Naive B cell (primary cell): ENCODE results near the gene TAS2R46. TPM values are rescaled to one million over a fixed set of nuclear protein-coding genes. Genes with fewer than 3 reads are reported as not detected.
"Not testable (repeated sequence)": the region's sequence is repeated elsewhere in the genome, so short reads cannot be mapped to it uniquely, and the experiment has no call there.

Experiments
- ATAC-seq, 2 donors: fragments of 150-1000 bp; cut with Tn5 transposase; 2 replicates each; pipeline ENCODE4 v1.10.0; 2021; ENCODE audit warnings: low read depth in 2 of 2, mild to moderate bottlenecking in 2 of 2, moderate library complexity in 2 of 2
- DNase-seq: peaks from one replicate; pipeline ENCODE4 v3.0.0; 2022
- H3K27ac Mint-ChIP-seq, 6 donors: one replicate each; pipeline ENCODE4 v1.8.0; 2020 to 2022; ENCODE audit warnings: mild to moderate bottlenecking in 6 of 6, mixed read lengths in 6 of 6, moderate library complexity in 5 of 6, inconsistent platforms in 2 of 6
- H3K27me3 Mint-ChIP-seq, 3 donors: one replicate each; pipeline ENCODE4 v1.8.0; 2021 to 2022; ENCODE audit warnings: mixed read lengths in 3 of 3, mild to moderate bottlenecking in 1 of 3
- H3K36me3 Mint-ChIP-seq, 2 donors: one replicate each; pipeline ENCODE4 v1.8.0; 2020 to 2022; ENCODE audit warnings: mixed read lengths in 2 of 2, inconsistent platforms in 1 of 2, mild to moderate bottlenecking in 1 of 2
- H3K4me1 Mint-ChIP-seq, 3 donors: one replicate each; pipeline ENCODE4 v1.8.0; 2020 to 2022; ENCODE audit warnings: mixed read lengths in 3 of 3, inconsistent platforms in 1 of 3, mild to moderate bottlenecking in 1 of 3, moderate library complexity in 1 of 3
- H3K4me3 Mint-ChIP-seq, 8 donors: one replicate each; pipeline ENCODE4 v1.8.0; 2020 to 2022; ENCODE audit warnings: mild to moderate bottlenecking in 8 of 8, mixed read lengths in 8 of 8, moderate library complexity in 8 of 8, inconsistent platforms in 2 of 8
- H3K9me3 Mint-ChIP-seq, 7 donors: one replicate each; pipeline ENCODE4 v1.8.0; 2020 to 2022; ENCODE audit warnings: mixed read lengths in 7 of 7, mild to moderate bottlenecking in 5 of 7, inconsistent platforms in 2 of 7, moderate library complexity in 1 of 7
- polyA plus RNA-seq, 6 donors: library from polyadenylated mRNA; unstranded; fragments of 300-500 nt; fragmentation: Illumina TruSeq; gene quantifications; one replicate each; pipeline ENCODE4 v1.2.3, GENCODE V29; 2021; ENCODE audit warnings: low read depth in 6 of 6

TAS2R46 gene
- polyA plus RNA-seq, 6 donors from 2014 or later, result 0.33 TPM; not detected in 5

GRCh38 chr12:11070999-11071398 lies 8.9 kb upstream of the TAS2R46 start:
- no peak for ATAC-seq
- Mint-ChIP-seq H3K36me3 (peaks cover 0 to 5% of the 10 kb centered on the region in 2 donors), H3K27ac (no peak overlapping the region), H3K4me3 (no peak overlapping the region), H3K4me1 (peaks cover 17 to 29% (median 20%) of the 10 kb centered on the region in 3 donors), H3K9me3 (peaks cover 0 to 3% (median 0%) of the 10 kb centered on the region in 7 donors), H3K27me3 (no peaks in the 10 kb centered on the region)
- DNase-seq, result no peak

DNA sequence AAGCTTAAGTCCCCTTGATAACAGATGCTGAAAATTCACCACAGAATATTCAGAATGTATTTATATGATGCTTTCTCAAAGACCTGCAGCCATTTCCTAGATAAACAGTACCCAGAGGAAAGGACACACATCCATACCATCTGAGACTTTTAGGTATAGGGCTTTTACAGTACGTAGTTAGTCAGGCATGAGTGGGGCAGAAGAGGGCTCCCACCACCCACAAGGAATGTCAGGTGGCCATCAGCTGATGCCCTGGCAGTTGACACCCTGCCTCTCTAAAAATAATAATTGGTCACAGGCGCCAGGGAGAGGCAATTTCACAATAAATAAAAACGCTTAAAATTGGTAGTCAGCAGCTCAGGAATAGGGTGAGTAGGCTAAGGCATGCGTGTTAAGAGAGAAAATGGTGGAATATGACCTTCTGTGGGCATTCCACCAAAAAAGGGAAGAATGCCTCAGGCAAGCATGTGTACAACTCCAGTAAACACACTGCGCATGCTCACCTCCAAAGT lies 7.8 kb upstream of the TAS2R46 start:
- Mint-ChIP-seq H3K27ac (peak overlapping the region in 1 of 6 donors; percentile 59), H3K27me3 (no peaks in the 10 kb centered on the region), H3K4me1 (peaks cover 17 to 29% (median 20%) of the 10 kb centered on the region in 3 donors), H3K9me3 (peaks cover 0 to 3% (median 0%) of the 10 kb centered on the region in 7 donors), H3K4me3 (no peak overlapping the region), H3K36me3 (peaks cover 0 to 4% of the 10 kb centered on the region in 2 donors)
- ATAC-seq (no peak), DNase-seq (no peak)

- no peak for DNase-seq
- peak overlapping the region in 1 of 6 donors; percentile 16 for H3K27ac Mint-ChIP-seq
These were observed 5.4 kb upstream of the TAS2R46 start for GRCh38 chr12:11067514-11067913.

DNA sequence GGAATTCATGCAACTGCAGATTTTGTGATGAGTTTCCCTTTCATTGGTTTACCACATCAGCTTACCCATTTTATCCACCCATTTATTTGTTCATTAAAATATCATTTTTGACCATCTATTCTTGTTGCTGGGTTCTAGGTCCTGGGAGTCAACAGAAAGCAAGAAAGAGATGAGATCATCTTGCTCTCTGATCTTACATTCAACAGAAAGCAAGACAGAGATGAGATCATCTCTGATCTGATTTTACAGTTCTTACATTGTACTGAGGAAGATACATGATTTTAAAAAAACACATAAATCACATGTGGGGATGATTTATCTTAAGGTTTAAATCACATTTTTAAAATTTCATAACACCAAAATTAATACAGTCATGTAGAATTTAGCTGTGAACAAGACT lies 2.3 kb downstream of the TAS2R46 start:
- DNase-seq (no peak), ATAC-seq (no peak)
- Mint-ChIP-seq H3K9me3 (no peaks in the 10 kb centered on the region), H3K36me3 (peaks cover 0 to 13% of the 10 kb centered on the region in 2 donors), H3K27ac (no peak overlapping the region), H3K4me3 (no peak overlapping the region), H3K4me1 (peaks cover 0 to 4% (median 0%) of the 10 kb centered on the region in 3 donors), H3K27me3 (no peaks in the 10 kb centered on the region)

More at GRCh38 chr12:11067514-11067913, 5.4 kb upstream of the TAS2R46 start:
- Mint-ChIP-seq H3K4me1 (peaks cover 6 to 23% (median 17%) of the 10 kb centered on the region in 3 donors), H3K9me3 (peaks cover 0 to 3% (median 0%) of the 10 kb centered on the region in 7 donors), H3K36me3 (no peaks in the 10 kb centered on the region), H3K27me3 (no peaks in the 10 kb centered on the region), H3K4me3 (no peak overlapping the region)
- no peak for ATAC-seq

DNA sequence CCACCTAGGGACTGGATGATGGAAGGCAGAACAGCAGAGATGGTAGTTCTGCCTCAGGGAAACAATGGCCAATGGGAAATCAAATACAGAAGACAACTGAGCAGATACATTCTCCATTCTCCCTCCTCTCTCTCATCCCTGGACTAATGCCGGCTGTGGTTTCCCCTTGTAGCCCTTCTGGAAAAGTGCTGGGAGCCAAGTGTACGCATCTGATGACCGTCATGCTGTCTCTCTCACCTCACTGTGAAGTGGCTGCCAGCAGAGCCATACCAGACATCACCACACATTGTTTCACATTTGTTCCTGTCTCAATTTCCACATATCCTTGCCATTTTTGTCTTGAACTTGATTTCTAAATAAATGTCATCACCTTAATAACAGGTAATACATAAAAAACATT lies 3.1 kb downstream of the TAS2R46 start:
- DNase-seq (no peak), ATAC-seq (no peak)
- Mint-ChIP-seq H3K9me3 (peaks cover 0 to 2% (median 0%) of the 10 kb centered on the region in 7 donors), H3K27ac (no peak overlapping the region), H3K27me3 (no peaks in the 10 kb centered on the region), H3K4me1 (peaks cover 0 to 4% (median 0%) of the 10 kb centered on the region in 3 donors), H3K36me3 (peaks cover 0 to 13% of the 10 kb centered on the region in 2 donors), H3K4me3 (no peak overlapping the region)

DNA sequence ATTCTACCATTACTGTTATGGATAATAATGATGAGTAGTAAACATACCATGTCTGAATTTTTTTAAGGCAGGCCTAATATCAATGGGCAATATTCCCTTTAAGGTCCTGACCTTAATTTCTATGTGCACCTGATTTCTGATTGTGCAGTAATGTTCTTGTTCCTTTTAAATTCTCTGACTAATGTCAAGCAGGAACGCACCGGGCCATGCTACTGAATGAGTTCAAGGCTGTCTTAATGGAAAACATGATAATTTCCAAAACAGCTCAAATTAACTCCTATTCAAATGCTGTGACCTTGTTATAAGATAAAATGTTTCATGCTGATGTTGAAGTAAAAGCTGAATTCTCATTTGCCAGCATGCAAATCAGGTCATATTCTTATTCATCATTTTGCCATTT lies 6.8 kb downstream of the TAS2R46 start:
- ATAC-seq (no peak), DNase-seq (no peak)
- no peak overlapping the region for H3K27ac Mint-ChIP-seq
- H3K4me1 Mint-ChIP-seq, result no peaks in the 10 kb centered on the region
- H3K27me3 Mint-ChIP-seq, result no peaks in the 10 kb centered on the region
- peaks cover 4 to 36% (median 17%) of the 10 kb centered on the region in 7 donors for H3K9me3 Mint-ChIP-seq
- peaks cover 14 to 41% of the 10 kb centered on the region in 2 donors for H3K36me3 Mint-ChIP-seq
- H3K4me3 Mint-ChIP-seq, result no peak overlapping the region

DNA sequence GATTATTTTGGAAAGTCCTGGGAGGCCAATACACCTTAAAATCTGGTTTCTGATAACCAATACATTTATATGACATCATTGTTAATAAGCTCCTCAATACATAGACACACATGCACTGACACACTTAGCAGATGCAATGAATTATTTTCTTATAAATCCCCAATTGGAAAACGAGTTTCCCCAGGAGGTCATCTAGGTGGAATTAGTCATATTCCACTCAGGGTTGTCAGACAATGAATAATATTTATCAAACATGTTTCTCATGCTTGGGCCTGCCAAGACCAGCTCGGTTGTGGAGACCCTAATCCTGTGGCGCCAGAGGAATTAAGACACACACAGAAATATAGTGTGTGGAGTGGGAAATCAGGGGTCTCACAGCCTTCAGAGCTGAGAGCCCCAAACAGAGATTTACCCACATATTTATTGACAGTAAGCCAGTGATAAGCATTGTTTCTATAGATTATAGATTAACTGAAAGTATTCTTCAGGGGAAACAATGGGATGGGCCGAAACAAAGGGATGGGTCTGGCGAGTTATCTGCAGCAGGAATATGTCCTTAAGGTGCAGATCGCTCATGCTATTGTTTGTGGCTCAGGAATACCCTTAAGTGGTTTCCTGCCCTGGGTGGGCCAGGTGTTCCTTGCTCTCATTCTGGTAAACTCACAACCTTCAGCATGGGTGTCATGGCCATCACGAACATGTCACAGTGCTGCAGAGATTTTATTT lies 12.1 kb downstream of the TAS2R46 start:
- Mint-ChIP-seq H3K9me3 (peaks cover 5 to 45% (median 22%) of the 10 kb centered on the region in 7 donors), H3K4me3 (peak overlapping the region in 1 of 8 donors; percentile 30), H3K36me3 (peaks cover 27 to 60% of the 10 kb centered on the region in 2 donors)
- H3K4me1 Mint-ChIP-seq, DNase-seq, H3K27me3 Mint-ChIP-seq, H3K27ac Mint-ChIP-seq, ATAC-seq: not testable (repeated sequence)

DNA sequence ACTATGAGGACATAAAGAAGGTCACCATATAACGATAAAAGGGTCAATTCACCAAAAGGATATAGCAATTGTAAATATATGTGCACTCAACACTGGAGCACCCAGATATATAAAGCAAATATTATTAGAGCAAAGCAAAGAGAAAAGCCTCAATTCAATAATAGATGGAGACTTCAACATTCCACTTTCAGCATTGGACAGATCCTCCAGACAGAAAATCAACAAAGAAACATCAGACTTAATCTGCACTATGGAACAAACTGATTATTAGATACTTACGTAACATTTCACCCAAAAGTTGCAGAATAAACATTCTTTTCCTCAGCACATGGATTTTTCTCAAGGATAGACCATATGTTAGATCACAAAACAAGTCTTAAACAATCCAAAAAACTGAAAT lies 20.7 kb downstream of the TAS2R46 start:
- not testable (repeated sequence) for H3K27me3 Mint-ChIP-seq, H3K4me1 Mint-ChIP-seq, DNase-seq, ATAC-seq, H3K27ac Mint-ChIP-seq, H3K4me3 Mint-ChIP-seq
- Mint-ChIP-seq H3K9me3 (peaks cover 0 to 11% (median 0%) of the 10 kb centered on the region in 7 donors), H3K36me3 (peaks cover 42 to 63% of the 10 kb centered on the region in 2 donors)

- Mint-ChIP-seq H3K4me1 (peaks cover 0 to 3% (median 0%) of the 10 kb centered on the region in 3 donors), H3K9me3 (peaks cover 0 to 11% (median 0%) of the 10 kb centered on the region in 7 donors), H3K36me3 (peaks cover 39 to 61% of the 10 kb centered on the region in 2 donors), H3K27me3 (no peaks in the 10 kb centered on the region), H3K27ac (no peak overlapping the region), H3K4me3 (no peak overlapping the region)
- DNase-seq (no peak), ATAC-seq (no peak)
These were observed 21.9 kb downstream of the TAS2R46 start for GRCh38 chr12:11040162-11040561.

GRCh38 chr12:11039171-11039570 lies 22.9 kb downstream of the TAS2R46 start:
- ATAC-seq (no peak), DNase-seq (no peak)
- no peak overlapping the region for H3K4me3 Mint-ChIP-seq
- peaks cover 0 to 3% (median 0%) of the 10 kb centered on the region in 3 donors for H3K4me1 Mint-ChIP-seq
- no peak overlapping the region for H3K27ac Mint-ChIP-seq
- no peaks in the 10 kb centered on the region for H3K27me3 Mint-ChIP-seq
- peaks cover 0 to 11% (median 0%) of the 10 kb centered on the region in 7 donors for H3K9me3 Mint-ChIP-seq
- peaks cover 29 to 55% of the 10 kb centered on the region in 2 donors for H3K36me3 Mint-ChIP-seq

DNA sequence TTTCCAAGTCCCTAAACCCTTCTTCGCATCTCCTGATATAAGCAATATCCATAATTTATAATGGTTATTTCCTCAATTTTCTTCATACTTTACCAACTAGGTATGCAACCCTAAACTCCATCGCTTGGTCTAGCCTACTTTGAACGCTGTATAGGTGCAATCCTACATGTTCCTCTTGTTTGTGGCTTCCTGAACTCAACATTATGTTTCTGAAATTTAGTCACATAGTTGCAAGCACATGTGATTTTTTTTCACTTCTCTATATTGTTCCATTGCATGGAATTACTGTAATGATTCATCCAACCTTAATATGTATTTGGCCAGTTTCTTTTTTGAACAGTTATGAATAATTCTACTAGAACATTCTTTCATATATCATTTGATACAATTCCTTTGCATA lies 28.1 kb downstream of the TAS2R46 start:
- ATAC-seq, H3K4me1 Mint-ChIP-seq, H3K9me3 Mint-ChIP-seq, DNase-seq, H3K4me3 Mint-ChIP-seq, H3K27ac Mint-ChIP-seq, H3K27me3 Mint-ChIP-seq: not testable (repeated sequence)
- H3K36me3 Mint-ChIP-seq, result peaks cover 0 to 36% of the 10 kb centered on the region in 2 donors

- H3K36me3 Mint-ChIP-seq, result peaks cover 0 to 33% of the 10 kb centered on the region in 2 donors
- no peaks in the 10 kb centered on the region for H3K4me1 Mint-ChIP-seq
- H3K27me3 Mint-ChIP-seq, result no peaks in the 10 kb centered on the region
- no peak within 1 kb of the TSS for H3K4me3 Mint-ChIP-seq
- H3K9me3 Mint-ChIP-seq, result no peaks in the 10 kb centered on the region
- DNase-seq, result no peak
- no peak for ATAC-seq
- no peak within 1 kb of the TSS for H3K27ac Mint-ChIP-seq
These were observed 30.8 kb downstream of the TAS2R46 start, which contains the start of gene TAS2R31 for GRCh38 chr12:11031307-11031706. TAS2R31 (minus strand) TSS chr12:11031407; CDS start chr12:11031335, 72 bp downstream.

GRCh38 chr12:11026118-11026517 lies 36.0 kb downstream of the TAS2R46 start:
- peaks cover 11 to 23% of the 10 kb centered on the region in 2 donors for H3K36me3 Mint-ChIP-seq
- peaks cover 5 to 9% (median 7%) of the 10 kb centered on the region in 7 donors for H3K9me3 Mint-ChIP-seq
- H3K27me3 Mint-ChIP-seq, result no peaks in the 10 kb centered on the region
- DNase-seq (no peak), ATAC-seq (no peak)
- no peaks in the 10 kb centered on the region for H3K4me1 Mint-ChIP-seq
- H3K27ac Mint-ChIP-seq, result no peak overlapping the region
- H3K4me3 Mint-ChIP-seq, result no peak overlapping the region

- Mint-ChIP-seq H3K27ac (no peak overlapping the region), H3K27me3 (no peaks in the 10 kb centered on the region), H3K9me3 (peaks cover 5 to 9% (median 7%) of the 10 kb centered on the region in 7 donors), H3K4me3 (no peak overlapping the region), H3K4me1 (peaks cover 0 to 4% (median 1%) of the 10 kb centered on the region in 3 donors), H3K36me3 (peaks cover 11 to 15% of the 10 kb centered on the region in 2 donors)
- ATAC-seq (no peak), DNase-seq (no peak)
These were observed 38.7 kb downstream of the TAS2R46 start for GRCh38 chr12:11023387-11023786.
